Measurements from ENCODE around the gene CNOT6.
"Not testable (repeated sequence)": the region's sequence is repeated elsewhere in the genome, so short reads cannot be mapped to it uniquely, and the experiment has no call there.

The CNOT6 gene

GRCh38 chr5:180466316-180466715 lies 27.9 kb upstream of the CNOT6 start:
- H3K9me3 Mint-ChIP-seq: no peaks in the 10 kb centered on the region
- DNase-seq (ENCODE audit: low spot score in 2 of 2) (no peak), ATAC-seq (replicated peaks; ENCODE audit: extremely low read depth, poor library complexity, severe bottlenecking) (no peak)
- no peaks in the 10 kb centered on the region for H3K4me1 Mint-ChIP-seq
- no peaks in the 10 kb centered on the region for H3K27me3 Mint-ChIP-seq
- no peak overlapping the region for H3K27ac Mint-ChIP-seq (ENCODE audit: low read depth)
- H3K36me3 Mint-ChIP-seq (ENCODE audit: insufficient read depth): peaks cover 2% of the 10 kb centered on the region
- no peak overlapping the region for H3K4me3 Mint-ChIP-seq

- H3K27ac Mint-ChIP-seq (ENCODE audit: low read depth): no peak overlapping the region
- no peaks in the 10 kb centered on the region for H3K4me1 Mint-ChIP-seq
- peaks cover 2% of the 10 kb centered on the region for H3K36me3 Mint-ChIP-seq (ENCODE audit: insufficient read depth)
- no peak for DNase-seq (ENCODE audit: low spot score in 2 of 2)
- no peak overlapping the region for H3K4me3 Mint-ChIP-seq
- H3K27me3 Mint-ChIP-seq: no peaks in the 10 kb centered on the region
- H3K9me3 Mint-ChIP-seq: no peaks in the 10 kb centered on the region
- no peak for ATAC-seq (replicated peaks; ENCODE audit: extremely low read depth, poor library complexity, severe bottlenecking)
These were observed 26.9 kb upstream of the CNOT6 start for GRCh38 chr5:180467028-180467975.

- Mint-ChIP-seq H3K27me3 (no peaks in the 10 kb centered on the region), H3K36me3 (ENCODE audit: insufficient read depth) (peaks cover 2% of the 10 kb centered on the region), H3K27ac (ENCODE audit: low read depth) (no peak overlapping the region), H3K9me3 (no peaks in the 10 kb centered on the region), H3K4me1 (no peaks in the 10 kb centered on the region), H3K4me3 (no peak overlapping the region)
- ATAC-seq (replicated peaks; ENCODE audit: extremely low read depth, poor library complexity, severe bottlenecking): no peak
- DNase-seq (ENCODE audit: low spot score in 2 of 2): no peak
These were observed 26.0 kb upstream of the CNOT6 start for GRCh38 chr5:180467989-180468731.

- DNase-seq (ENCODE audit: low spot score in 2 of 2) (no peak), ATAC-seq (replicated peaks; ENCODE audit: extremely low read depth, poor library complexity, severe bottlenecking) (no peak)
- Mint-ChIP-seq H3K27me3 (no peaks in the 10 kb centered on the region), H3K36me3 (ENCODE audit: insufficient read depth) (peaks cover 2% of the 10 kb centered on the region), H3K4me3 (no peak overlapping the region), H3K4me1 (no peaks in the 10 kb centered on the region), H3K27ac (ENCODE audit: low read depth) (no peak overlapping the region), H3K9me3 (no peaks in the 10 kb centered on the region)
These were observed 25.2 kb upstream of the CNOT6 start for GRCh38 chr5:180468732-180469585.

- Mint-ChIP-seq H3K27me3 (no peaks in the 10 kb centered on the region), H3K4me3 (no peak overlapping the region), H3K36me3 (ENCODE audit: insufficient read depth) (peaks cover 2% of the 10 kb centered on the region), H3K9me3 (no peaks in the 10 kb centered on the region), H3K27ac (ENCODE audit: low read depth) (no peak overlapping the region), H3K4me1 (no peaks in the 10 kb centered on the region)
- ATAC-seq (replicated peaks; ENCODE audit: extremely low read depth, poor library complexity, severe bottlenecking) (no peak), DNase-seq (ENCODE audit: low spot score in 2 of 2) (no peak)
These were observed 24.7 kb upstream of the CNOT6 start for GRCh38 chr5:180469586-180469865.

- Mint-ChIP-seq H3K36me3 (ENCODE audit: insufficient read depth) (peaks cover 2% of the 10 kb centered on the region), H3K27me3 (no peaks in the 10 kb centered on the region), H3K4me3 (no peak overlapping the region), H3K27ac (ENCODE audit: low read depth) (no peak overlapping the region), H3K4me1 (no peaks in the 10 kb centered on the region), H3K9me3 (no peaks in the 10 kb centered on the region)
- ATAC-seq (replicated peaks; ENCODE audit: extremely low read depth, poor library complexity, severe bottlenecking) (no peak), DNase-seq (ENCODE audit: low spot score in 2 of 2) (no peak)
These were observed 24.3 kb upstream of the CNOT6 start for GRCh38 chr5:180469866-180470265.

GRCh38 chr5:180470361-180470760 lies 23.8 kb upstream of the CNOT6 start:
- no peak for ATAC-seq (replicated peaks; ENCODE audit: extremely low read depth, poor library complexity, severe bottlenecking)
- Mint-ChIP-seq H3K4me3 (no peak overlapping the region), H3K36me3 (ENCODE audit: insufficient read depth) (peaks cover 2% of the 10 kb centered on the region), H3K27me3 (no peaks in the 10 kb centered on the region), H3K4me1 (no peaks in the 10 kb centered on the region), H3K27ac (ENCODE audit: low read depth) (no peak overlapping the region), H3K9me3 (no peaks in the 10 kb centered on the region)
- no peak for DNase-seq (ENCODE audit: low spot score in 2 of 2)

- H3K9me3 Mint-ChIP-seq: no peaks in the 10 kb centered on the region
- no peak overlapping the region for H3K27ac Mint-ChIP-seq (ENCODE audit: low read depth)
- no peaks in the 10 kb centered on the region for H3K4me1 Mint-ChIP-seq
- peak; percentile 44 to 52 for DNase-seq (ENCODE audit: low spot score in 2 of 2)
- no peaks in the 10 kb centered on the region for H3K27me3 Mint-ChIP-seq
- peaks cover 2% of the 10 kb centered on the region for H3K36me3 Mint-ChIP-seq (ENCODE audit: insufficient read depth)
- H3K4me3 Mint-ChIP-seq: no peak overlapping the region
- ATAC-seq (replicated peaks; ENCODE audit: extremely low read depth, poor library complexity, severe bottlenecking): peak; percentile 62
These were observed 23.1 kb upstream of the CNOT6 start for GRCh38 chr5:180470966-180471582.

- Mint-ChIP-seq H3K4me1 (no peaks in the 10 kb centered on the region), H3K9me3 (no peaks in the 10 kb centered on the region), H3K4me3 (no peak overlapping the region), H3K27me3 (no peaks in the 10 kb centered on the region), H3K27ac (ENCODE audit: low read depth) (no peak overlapping the region), H3K36me3 (ENCODE audit: insufficient read depth) (peaks cover 2% of the 10 kb centered on the region)
- no peak for ATAC-seq (replicated peaks; ENCODE audit: extremely low read depth, poor library complexity, severe bottlenecking)
- no peak for DNase-seq (ENCODE audit: low spot score in 2 of 2)
These were observed 22.3 kb upstream of the CNOT6 start for GRCh38 chr5:180471866-180472265.

GRCh38 chr5:180472269-180472668 lies 21.9 kb upstream of the CNOT6 start:
- ATAC-seq (replicated peaks; ENCODE audit: extremely low read depth, poor library complexity, severe bottlenecking) (no peak), DNase-seq (ENCODE audit: low spot score in 2 of 2) (no peak)
- no peaks in the 10 kb centered on the region for H3K9me3 Mint-ChIP-seq
- peaks cover 2% of the 10 kb centered on the region for H3K36me3 Mint-ChIP-seq (ENCODE audit: insufficient read depth)
- H3K4me1 Mint-ChIP-seq: no peaks in the 10 kb centered on the region
- H3K27ac Mint-ChIP-seq (ENCODE audit: low read depth): no peak overlapping the region
- H3K4me3 Mint-ChIP-seq: no peak overlapping the region
- H3K27me3 Mint-ChIP-seq: no peaks in the 10 kb centered on the region

GRCh38 chr5:180473386-180473785 lies 20.8 kb upstream of the CNOT6 start:
- ATAC-seq (replicated peaks; ENCODE audit: extremely low read depth, poor library complexity, severe bottlenecking); H3K4me3 Mint-ChIP-seq; H3K36me3 Mint-ChIP-seq (ENCODE audit: insufficient read depth); H3K27me3 Mint-ChIP-seq; H3K27ac Mint-ChIP-seq (ENCODE audit: low read depth); DNase-seq (ENCODE audit: low spot score in 2 of 2); H3K9me3 Mint-ChIP-seq; H3K4me1 Mint-ChIP-seq: not testable (repeated sequence)

GRCh38 chr5:180474569-180474968 lies 19.6 kb upstream of the CNOT6 start:
- Mint-ChIP-seq H3K27me3 (no peaks in the 10 kb centered on the region), H3K36me3 (ENCODE audit: insufficient read depth) (peaks cover 2% of the 10 kb centered on the region), H3K4me3 (no peak overlapping the region), H3K27ac (ENCODE audit: low read depth) (no peak overlapping the region), H3K4me1 (no peaks in the 10 kb centered on the region), H3K9me3 (no peaks in the 10 kb centered on the region)
- ATAC-seq (replicated peaks; ENCODE audit: extremely low read depth, poor library complexity, severe bottlenecking): no peak
- no peak for DNase-seq (ENCODE audit: low spot score in 2 of 2)

Measured in central memory CD8-positive, alpha-beta T cell (primary cell).